HG03575 (cell line): Measurements from ENCODE around the gene ARHGAP30.

Experiments used
- ATAC-seq: cut with Tn5 transposase; IDR thresholded peaks from one replicate; pipeline ENCODE4 v1.9.1; 2021; ENCODE audit not compliant: unreplicated experiment, insufficient number of reproducible peaks, low FRiP score; ENCODE audit errors: extremely low read depth

The ARHGAP30 gene

GRCh38 chr1:161091093-161091492, 21.4 kb upstream of the ARHGAP30 start:
- no peak for ATAC-seq

DNA sequence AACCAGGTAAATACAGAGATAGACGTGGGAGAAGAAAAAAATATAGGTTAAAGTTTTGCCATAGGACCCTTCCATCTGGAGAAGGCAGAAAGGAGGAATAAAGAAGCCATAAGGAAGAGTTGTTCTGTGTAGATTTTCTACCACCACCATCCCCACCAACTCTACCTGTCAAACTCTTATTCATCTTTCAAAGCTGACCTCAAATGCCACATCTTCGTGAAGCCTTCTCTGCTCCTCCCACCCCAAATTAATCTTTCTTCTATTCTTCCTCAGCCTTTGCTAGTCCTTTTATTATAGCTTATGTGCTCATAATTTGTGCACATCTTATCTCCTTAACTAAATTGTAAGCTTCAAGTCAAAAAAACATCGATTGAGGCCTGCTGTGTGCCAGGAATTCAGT, 20.9 kb upstream of the ARHGAP30 start:
- no peak for ATAC-seq

DNA sequence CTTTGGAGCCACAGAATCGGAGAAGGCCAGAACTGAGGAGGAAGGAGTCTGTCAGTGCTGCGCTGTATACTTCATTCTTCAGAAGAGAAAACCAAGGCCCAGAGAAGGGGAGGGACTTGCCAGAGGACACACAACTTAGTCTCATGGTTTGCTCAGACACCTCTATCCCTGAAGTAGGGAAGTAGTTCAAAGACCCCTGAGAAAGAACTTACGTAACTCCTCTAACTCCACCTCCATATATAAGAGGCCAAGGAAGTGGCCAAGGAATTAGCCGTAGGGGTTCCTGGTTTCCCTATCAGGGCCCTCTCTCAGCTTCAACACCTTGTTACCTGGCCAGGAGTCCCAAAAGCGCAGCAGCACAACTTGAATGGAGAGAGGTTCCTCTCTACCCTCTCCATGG, 20.2 kb upstream of the ARHGAP30 start:
- no peak for ATAC-seq

- no peak for ATAC-seq
Observed at GRCh38 chr1:161089251-161089924, 19.7 kb upstream of the ARHGAP30 start, which contains the start of gene NECTIN4. NECTIN4 (minus strand) TSS chr1:161089558; CDS start chr1:161089296, 262 bp downstream.

DNA sequence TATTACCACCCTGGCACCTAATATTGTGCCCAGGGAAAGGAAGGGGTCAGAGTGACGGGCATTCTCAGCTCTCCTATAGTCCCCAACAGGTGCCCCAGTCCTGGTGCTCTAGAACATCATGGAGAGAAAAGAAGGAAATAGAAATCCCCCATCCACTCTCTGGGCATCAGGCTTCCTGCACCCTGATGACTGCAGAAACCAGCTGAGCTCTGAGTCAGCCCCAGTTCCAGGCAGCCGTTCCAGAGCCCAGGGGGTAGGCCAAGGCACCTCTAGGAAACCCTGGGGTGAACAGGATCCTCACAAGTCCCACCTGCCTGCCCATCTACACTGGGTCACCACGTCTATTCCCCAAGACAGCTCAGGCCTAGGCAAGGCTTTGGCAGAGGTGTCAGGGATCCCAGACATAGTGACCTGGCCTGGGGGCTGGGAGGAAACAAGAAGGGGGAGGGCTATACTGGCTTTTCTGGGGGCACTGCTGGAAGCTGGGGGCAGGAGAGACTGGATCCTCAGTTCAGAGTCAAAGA, 19.0 kb upstream of the ARHGAP30 start:
- ATAC-seq = no peak

GRCh38 chr1:161086457-161086856, 16.8 kb upstream of the ARHGAP30 start:
- ATAC-seq = no peak

DNA sequence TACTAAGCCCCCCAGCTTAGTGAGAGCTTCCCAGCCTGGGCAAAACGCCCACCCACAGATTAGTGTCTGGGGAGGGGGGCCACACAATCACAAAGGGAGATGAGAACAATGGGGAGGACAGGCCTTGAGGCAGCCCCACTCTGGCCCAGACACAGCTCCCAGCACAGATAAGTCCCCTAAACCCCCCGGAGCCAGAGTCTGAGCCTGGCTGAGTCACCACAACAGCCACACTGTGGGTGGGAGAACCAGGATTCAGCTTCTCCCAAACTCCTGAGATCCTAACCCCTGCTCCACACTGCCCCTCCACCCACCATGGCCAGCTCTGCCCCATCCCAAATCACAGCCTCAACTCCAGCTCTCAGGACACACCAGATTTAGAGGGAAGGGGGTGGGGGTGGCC, 15.5 kb upstream of the ARHGAP30 start:
- no peak for ATAC-seq

GRCh38 chr1:161084597-161084988, 14.9 kb upstream of the ARHGAP30 start:
- ATAC-seq = no peak

- ATAC-seq = no peak
Observed at GRCh38 chr1:161083748-161084596, 14.3 kb upstream of the ARHGAP30 start.

GRCh38 chr1:161082996-161083747, 13.5 kb upstream of the ARHGAP30 start:
- no peak for ATAC-seq

- ATAC-seq = no peak
Observed at GRCh38 chr1:161082483-161082882, 12.8 kb upstream of the ARHGAP30 start.

DNA sequence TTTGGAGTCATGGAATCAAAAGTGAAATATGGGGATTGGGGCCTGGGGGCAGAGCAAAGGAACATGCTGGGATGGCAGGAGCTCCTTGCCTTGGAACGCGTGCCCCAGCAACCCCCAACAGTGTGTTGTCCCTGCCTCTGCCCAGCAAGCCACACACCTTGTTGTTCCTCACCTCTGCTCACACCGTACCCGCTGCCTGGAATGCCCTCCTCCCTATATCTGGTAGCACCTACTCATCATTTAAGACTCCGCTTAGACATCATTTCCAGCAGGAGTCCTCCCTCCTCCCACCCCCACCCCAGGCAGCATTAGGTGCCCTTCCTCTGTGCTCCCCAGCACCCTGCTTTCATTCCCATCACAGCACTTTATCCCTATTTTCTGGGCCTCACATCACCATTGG, 11.8 kb upstream of the ARHGAP30 start:
- ATAC-seq = no peak

GRCh38 chr1:161080441-161081405, 11.0 kb upstream of the ARHGAP30 start:
- no peak for ATAC-seq

DNA sequence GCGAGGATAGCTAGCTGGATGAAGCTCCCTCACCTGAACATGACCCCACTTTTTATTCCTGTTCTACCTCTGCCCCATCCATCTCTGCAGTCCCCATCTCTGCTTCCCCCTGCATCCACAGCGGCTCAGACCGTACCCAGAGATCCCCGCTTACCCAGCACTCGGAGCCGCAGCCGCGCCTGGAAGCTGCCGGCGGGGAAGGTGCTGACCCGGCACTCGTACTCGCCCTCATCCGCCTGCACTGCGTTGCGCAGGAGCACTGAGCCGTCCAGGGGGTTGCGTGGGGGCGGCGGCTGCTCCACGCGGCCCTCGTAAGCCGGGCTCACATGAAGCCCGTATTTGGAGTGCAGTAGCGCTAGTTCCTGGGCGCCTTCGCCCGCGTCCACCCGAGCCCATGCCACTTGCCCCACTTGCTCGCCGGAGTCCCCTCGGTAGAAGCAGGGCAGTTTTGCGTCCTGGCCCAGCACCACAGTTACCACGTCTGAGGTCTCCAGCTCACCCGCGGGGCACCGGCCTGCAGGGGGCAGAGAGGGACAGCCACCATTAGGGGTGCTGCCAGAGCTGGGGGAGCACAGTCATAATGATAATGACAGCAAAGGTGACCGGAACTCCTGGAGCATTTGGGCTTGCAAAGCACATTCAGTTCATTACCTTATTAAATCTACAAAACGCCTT, 9.9 kb upstream of the ARHGAP30 start:
- ATAC-seq = no peak

- ATAC-seq = no peak
Observed at GRCh38 chr1:161077426-161077825, 7.7 kb upstream of the ARHGAP30 start.

- ATAC-seq = no peak
Observed at GRCh38 chr1:161076410-161076809, 6.7 kb upstream of the ARHGAP30 start.

- ATAC-seq = no peak
Observed at GRCh38 chr1:161074676-161075368, 5.1 kb upstream of the ARHGAP30 start.
